ENCODE data around the gene NKAIN4.

Gene NKAIN4

DNA sequence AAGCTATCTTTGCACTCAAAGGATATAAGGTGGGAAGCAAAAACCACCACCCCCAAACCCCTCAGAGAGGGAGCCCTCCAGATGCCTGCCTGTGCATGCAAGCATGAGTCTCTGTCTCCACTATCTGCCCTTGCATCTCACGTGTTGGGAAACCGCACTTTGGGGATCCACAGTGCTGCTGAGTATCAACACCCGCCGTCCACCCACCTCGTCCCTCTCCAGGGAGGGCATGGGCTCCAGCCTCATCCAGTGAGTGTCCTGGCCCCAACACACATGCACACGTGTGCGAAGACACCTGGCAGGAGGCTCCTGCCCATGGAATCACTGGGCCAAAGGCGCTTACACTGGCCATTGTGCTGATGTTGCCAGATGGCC lies 34.8 kb downstream of the NKAIN4 start:
- DNase-seq (ENCODE audit: low read depth) = no peak

- no peak for DNase-seq (ENCODE audit: low read depth)
These were observed 35.4 kb downstream of the NKAIN4 start for GRCh38 chr20:63218701-63219446.

GRCh38 chr20:63217706-63218105 lies 36.6 kb downstream of the NKAIN4 start:
- DNase-seq (ENCODE audit: low read depth) = no peak

DNA sequence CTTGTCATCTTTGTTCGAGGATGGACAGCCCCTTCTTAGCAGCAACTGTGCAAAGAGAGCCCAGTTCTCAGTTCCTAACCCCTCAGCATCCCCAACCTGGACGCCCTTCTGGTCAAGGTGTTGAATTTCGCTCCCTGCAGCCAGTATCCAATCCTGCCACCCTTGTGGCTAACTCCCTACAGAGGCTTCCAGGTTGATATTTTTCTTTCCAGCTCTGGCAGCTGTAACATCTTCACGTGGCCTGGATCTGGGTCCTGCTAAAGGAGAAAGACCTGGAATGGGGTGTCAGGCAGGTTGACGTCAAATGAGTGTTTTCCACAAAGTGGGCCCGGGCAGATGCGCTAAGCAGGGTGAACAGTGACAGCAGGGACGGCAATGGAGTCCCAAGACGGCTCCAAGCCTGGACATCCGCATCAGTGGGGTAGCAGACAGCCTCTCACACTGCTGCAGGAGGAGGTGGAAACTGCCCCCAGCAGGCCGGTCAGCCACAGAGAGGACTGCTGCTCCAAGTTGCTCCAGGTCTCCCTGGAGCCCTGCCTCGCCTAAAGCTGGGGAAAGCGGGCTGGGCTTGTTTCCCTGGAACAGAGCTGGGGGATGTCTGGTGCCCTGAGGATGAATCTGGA lies 37.3 kb downstream of the NKAIN4 start:
- no peak for DNase-seq (ENCODE audit: low read depth)

- DNase-seq (ENCODE audit: low read depth) = peak; percentile 89
These were observed 38.0 kb downstream of the NKAIN4 start, which contains the start of gene YTHDF1 for GRCh38 chr20:63216041-63216848. TSS of gene YTHDF1 (minus strand) at chr20:63216131. CDS start at chr20:63215892, 239 bp downstream.

GRCh38 chr20:63215101-63216040 lies 38.9 kb downstream of the NKAIN4 start:
- DNase-seq (ENCODE audit: low read depth) = no peak

DNA sequence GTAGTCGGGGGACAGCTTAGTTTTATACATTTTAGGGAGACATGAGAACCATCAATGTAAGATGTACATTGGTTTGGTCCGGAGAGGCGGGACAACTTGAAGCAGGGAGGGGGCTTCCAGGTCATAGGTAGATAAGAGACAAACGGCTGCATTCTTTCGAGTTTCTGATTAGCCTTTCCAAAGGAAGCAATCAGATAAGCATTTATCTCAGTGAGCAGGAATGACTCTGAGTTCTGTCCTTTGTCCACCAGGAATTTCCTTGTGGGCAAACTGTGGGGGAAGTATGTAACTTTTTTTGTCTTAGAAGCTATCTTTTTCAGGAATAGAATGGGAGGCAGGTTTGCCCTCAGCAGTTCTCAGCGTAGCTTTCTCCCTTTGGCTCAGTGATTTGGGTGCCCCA lies 39.7 kb downstream of the NKAIN4 start:
- no peak for DNase-seq (ENCODE audit: low read depth)

DNA sequence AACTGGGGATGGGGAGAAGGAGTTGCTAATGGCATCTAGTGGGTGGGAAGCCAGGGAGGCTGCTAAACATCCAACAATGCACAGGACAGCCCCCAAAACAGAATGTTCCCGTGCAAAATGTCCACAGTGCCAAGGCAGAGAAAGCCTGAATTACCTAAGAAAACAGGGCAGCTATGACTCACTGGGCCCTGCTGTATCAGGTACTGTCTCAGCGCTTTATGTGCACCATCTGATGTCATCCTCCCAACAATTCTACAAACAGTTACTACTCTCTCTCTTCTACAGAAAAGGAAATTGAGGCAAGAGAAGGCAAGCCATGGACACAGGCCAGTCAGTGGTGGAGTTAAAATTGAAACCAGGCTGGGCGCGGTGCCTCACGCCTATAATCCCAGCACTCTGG lies 41.5 kb downstream of the NKAIN4 start:
- DNase-seq (ENCODE audit: low read depth) = no peak

DNA sequence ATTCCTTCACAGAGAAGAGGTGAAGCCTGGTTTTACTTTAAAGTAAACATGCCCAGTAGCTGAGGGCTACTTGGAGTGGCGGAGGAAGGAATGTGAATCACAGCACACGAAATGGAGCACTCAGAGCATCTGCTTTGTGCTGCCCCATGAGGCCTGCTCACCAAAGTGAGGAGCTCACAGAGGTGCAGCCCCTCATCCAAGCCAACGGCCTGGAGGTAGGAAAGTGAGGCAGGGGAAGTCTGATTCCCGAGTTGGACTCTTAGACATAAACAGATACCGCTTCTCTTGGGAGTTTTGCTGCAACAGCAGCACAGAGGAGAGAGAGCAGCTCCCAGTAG lies 41.9 kb downstream of the NKAIN4 start:
- DNase-seq (ENCODE audit: low read depth) = no peak

- no peak for DNase-seq (ENCODE audit: low read depth)
These were observed 44.2 kb downstream of the NKAIN4 start for GRCh38 chr20:63210011-63210605.

DNA sequence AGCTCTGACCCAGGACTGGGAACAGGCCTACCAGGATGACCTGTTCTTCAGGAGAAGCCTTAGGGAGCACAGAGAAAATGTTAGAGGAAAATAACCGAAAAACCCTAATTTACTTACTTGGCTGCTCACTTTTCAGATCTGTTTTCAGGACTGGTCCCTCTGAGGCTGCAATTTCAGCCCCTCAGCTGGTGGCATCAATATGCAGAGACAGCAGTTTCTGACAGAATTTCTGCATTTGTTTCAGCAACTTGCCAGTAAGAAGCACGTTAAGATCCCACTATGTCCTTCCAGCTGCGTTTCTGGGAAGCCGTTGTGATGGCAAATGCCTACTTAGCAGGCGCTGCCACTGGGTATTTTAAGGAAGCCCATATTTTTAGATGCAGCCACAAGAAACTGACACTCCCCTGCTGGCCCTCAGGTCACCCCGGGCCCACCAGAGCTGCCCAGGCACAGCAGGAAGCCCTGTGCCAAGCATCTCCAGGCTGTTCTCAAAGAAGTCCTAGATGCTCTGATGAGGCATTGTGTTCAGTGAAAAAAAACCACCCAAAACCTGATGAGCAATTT lies 45.8 kb downstream of the NKAIN4 start:
- DNase-seq (ENCODE audit: low read depth) = no peak

DNA sequence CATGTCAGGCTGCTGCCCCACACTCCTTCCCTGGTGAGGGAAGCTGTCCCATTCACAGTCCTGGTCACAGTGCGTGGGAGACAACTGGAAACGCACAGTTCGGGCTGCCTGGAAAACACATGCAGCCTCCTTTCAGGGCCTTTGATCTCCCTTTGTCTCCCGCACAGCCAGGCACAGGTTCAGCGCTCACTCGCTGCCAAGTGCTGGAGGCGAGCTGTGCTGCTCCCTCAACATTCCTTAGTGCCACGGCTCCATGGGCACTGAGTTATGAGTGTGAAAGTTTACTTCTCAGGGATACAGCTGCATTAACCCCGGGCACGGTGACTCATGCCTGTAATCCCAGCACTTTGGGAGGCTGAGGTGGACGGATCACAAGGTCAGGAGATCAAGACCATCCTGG lies 47.4 kb downstream of the NKAIN4 start:
- DNase-seq (ENCODE audit: low read depth) = no peak

DNA sequence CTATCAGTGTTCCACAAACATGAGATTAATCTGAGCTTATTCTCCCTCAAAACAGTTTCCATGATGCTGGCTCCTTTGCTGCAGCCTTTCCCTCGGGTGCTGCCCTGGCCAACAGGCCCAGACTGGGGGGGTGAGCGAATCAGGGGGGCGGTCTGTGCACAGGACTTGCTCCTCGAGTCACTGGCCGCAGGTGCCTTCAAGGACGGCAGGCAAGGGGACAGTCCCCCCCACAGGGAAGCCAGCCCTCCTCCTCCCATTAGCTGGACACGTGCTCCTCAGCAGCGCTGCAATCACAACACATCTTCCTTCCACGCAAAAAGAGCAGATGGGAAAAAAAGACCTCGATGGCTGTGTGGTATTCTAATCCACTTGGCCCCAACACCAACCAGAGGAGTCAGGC lies 48.4 kb downstream of the NKAIN4 start:
- DNase-seq (ENCODE audit: low read depth) = no peak

- DNase-seq (ENCODE audit: low read depth) = no peak
These were observed 49.9 kb downstream of the NKAIN4 start for GRCh38 chr20:63204362-63204761.

- DNase-seq (ENCODE audit: low read depth) = no peak
These were observed 51.3 kb downstream of the NKAIN4 start for GRCh38 chr20:63202811-63203526.

GRCh38 chr20:63202021-63202420 lies 52.2 kb downstream of the NKAIN4 start:
- no peak for DNase-seq (ENCODE audit: low read depth)

DNA sequence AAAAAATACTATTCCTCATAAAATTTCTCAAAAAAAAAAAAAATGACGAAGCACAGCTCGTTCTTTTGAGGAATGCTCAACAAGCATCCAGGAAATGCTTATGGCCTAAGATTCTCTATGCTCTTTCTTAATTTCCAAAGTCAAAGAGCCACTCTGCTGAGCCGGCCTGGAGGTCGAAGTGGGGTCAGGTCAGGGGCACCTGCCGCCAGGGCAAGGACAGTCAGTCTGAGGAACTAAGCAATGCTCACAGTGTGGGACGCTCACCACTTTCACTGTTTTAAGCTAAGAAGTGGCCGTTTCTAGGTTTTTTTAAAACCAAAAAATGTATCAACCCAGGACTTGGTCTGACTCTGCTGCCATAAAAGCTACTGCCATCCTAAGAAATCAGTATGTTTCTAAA lies 55.7 kb downstream of the NKAIN4 start:
- DNase-seq (ENCODE audit: low read depth) = no peak

DNA sequence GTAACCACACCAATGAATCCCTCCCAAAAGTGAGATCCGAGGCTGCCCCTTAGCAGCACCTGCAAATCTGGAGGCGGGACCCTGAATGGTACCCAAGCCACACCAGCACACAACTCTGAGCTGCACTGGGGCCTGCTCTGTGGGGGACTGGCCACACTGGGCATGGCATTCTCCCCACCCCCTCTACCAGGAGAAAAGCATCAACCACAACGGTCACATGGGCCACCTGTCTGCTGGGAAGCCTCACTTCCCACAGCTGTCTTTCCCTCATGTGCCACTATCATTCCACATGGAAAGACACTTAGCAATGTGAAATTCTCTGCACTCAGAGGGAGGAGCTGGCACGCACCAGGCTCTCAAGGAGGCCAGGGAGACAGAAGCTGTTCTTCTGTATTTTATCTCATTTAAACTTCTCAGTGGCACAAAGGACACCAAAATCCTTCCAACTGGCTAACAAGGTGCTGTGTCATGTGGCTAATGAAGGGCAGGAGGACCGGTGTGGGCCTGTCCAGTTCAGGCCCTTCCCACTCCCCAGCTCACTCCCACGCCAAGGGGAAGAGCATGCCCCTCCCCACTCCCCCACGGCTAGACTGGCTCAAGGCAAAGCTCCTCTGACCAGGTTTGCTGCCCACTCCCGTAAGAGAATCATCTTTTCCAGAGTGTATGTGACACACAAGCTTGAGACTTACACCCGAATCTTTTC lies 57.3 kb downstream of the NKAIN4 start:
- DNase-seq (ENCODE audit: low read depth) = no peak

DNA sequence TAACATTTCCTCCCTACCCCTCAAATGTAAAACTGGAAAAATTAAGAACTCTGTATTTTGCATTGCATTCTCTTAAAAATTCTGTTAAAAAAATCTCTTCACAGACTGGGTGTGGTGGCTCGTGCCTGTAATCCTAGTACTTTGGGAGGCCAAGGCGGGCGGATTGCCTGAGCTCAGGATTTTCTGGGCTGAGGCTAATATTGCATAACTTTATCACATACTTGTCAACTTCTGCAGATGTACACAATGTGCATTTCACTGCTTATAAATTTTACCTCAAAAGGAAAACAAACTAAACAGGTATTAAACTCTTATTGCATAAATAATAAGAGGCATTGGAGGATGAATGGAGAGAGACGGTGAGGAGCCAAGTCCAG lies 59.5 kb downstream of the NKAIN4 start:
- DNase-seq (ENCODE audit: low read depth) = no peak

Data from T follicular helper cell (primary cell).